Measurements from ENCODE around the gene CNTN4.

The CNTN4 gene

DNA sequence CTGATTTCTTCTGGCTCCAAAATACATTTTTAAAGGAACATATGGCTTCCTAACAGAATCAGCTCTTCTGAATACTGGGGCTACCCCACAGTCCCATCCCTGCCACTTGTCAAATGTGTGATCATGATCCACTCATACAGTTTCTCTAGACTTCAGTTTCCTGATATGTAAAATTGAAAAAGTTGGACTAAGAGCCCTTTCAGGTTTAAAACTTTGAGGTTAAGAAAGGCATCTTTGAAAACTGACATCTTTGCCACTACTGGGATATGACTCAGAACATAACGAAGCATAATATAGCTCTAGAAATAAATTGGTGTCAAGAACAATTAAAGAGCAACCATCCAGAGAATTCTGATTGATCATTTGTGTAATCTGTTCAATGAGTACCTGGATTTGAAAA, 763.3 kb downstream of the CNTN4 start:
- no peaks in the 10 kb centered on the region for H3K27me3 ChIP-seq (ENCODE audit: insufficient read depth, low read length)
- no peak overlapping the region for H3K9ac ChIP-seq (ENCODE audit: low read length)
- H3K9me3 ChIP-seq (ENCODE audit: low read length): no peaks in the 10 kb centered on the region
- H3K36me3 ChIP-seq (ENCODE audit: insufficient read depth, low read length): no peaks in the 10 kb centered on the region
- H3K27ac ChIP-seq (ENCODE audit: low read depth, low read length, poor library complexity, severe bottlenecking): no peak overlapping the region
- no peaks in the 10 kb centered on the region for H3F3A ChIP-seq (ENCODE audit: insufficient read depth, low read length)
- H3K4me1 ChIP-seq (ENCODE audit: insufficient read depth, low read length, severe bottlenecking): no peaks in the 10 kb centered on the region
- no peak overlapping the region for H3K4me2 ChIP-seq (ENCODE audit: low read length)
- no peak for TF ChIP-seq EZH2 (IDR thresholded peaks at IDR 0.05; ENCODE audit: borderline replicate concordance, low read length)
- no peaks in the 10 kb centered on the region for H3K9me2 ChIP-seq (ENCODE audit: low read depth, low read length)
- no peaks in the 10 kb centered on the region for H4K20me1 ChIP-seq (ENCODE audit: insufficient read depth, low read length)
- H3K79me2 ChIP-seq (ENCODE audit: insufficient read depth, low read length): no peaks in the 10 kb centered on the region
- H2AFZ ChIP-seq (ENCODE audit: low read length): no peak overlapping the region
- H3K4me3 ChIP-seq (ENCODE audit: low read depth, low read length, poor library complexity, severe bottlenecking): no peak overlapping the region

DNA sequence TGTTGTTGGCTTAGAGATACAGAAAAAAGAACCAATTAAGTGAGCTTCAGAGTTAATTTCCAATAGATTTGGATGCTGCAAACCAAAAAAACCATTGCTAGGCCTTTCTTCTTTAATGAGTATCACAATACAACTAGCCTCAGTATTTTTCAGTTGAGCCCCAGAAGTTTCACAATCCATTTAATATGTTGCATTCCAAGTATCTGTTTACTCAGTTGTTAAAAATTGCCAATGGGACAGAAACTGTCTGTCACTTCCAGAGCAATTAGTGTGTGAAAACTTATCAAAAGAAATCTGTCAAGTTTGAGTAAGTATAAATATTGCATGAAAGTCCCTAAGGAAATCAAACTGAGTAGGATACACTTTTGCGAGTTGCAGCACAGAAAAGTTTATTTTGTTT, 763.7 kb downstream of the CNTN4 start:
- no peak overlapping the region for H3K4me2 ChIP-seq (ENCODE audit: low read length)
- no peaks in the 10 kb centered on the region for H3K4me1 ChIP-seq (ENCODE audit: insufficient read depth, low read length, severe bottlenecking)
- H3K9me2 ChIP-seq (ENCODE audit: low read depth, low read length): no peaks in the 10 kb centered on the region
- H3K36me3 ChIP-seq (ENCODE audit: insufficient read depth, low read length): no peaks in the 10 kb centered on the region
- H3F3A ChIP-seq (ENCODE audit: insufficient read depth, low read length): no peaks in the 10 kb centered on the region
- no peaks in the 10 kb centered on the region for H4K20me1 ChIP-seq (ENCODE audit: insufficient read depth, low read length)
- H3K9me3 ChIP-seq (ENCODE audit: low read length): no peaks in the 10 kb centered on the region
- no peaks in the 10 kb centered on the region for H3K27me3 ChIP-seq (ENCODE audit: insufficient read depth, low read length)
- H3K4me3 ChIP-seq (ENCODE audit: low read depth, low read length, poor library complexity, severe bottlenecking): no peak overlapping the region
- H2AFZ ChIP-seq (ENCODE audit: low read length): no peak overlapping the region
- H3K9ac ChIP-seq (ENCODE audit: low read length): no peak overlapping the region
- TF ChIP-seq, protein P1, sequence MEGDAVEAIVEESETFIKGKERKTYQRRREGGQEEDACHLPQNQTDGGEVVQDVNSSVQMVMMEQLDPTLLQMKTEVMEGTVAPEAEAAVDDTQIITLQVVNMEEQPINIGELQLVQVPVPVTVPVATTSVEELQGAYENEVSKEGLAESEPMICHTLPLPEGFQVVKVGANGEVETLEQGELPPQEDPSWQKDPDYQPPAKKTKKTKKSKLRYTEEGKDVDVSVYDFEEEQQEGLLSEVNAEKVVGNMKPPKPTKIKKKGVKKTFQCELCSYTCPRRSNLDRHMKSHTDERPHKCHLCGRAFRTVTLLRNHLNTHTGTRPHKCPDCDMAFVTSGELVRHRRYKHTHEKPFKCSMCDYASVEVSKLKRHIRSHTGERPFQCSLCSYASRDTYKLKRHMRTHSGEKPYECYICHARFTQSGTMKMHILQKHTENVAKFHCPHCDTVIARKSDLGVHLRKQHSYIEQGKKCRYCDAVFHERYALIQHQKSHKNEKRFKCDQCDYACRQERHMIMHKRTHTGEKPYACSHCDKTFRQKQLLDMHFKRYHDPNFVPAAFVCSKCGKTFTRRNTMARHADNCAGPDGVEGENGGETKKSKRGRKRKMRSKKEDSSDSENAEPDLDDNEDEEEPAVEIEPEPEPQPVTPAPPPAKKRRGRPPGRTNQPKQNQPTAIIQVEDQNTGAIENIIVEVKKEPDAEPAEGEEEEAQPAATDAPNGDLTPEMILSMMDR (IDR thresholded peaks at IDR 0.05; ENCODE audit: low read length): no peak
- no peak for TF ChIP-seq EZH2 (IDR thresholded peaks at IDR 0.05; ENCODE audit: borderline replicate concordance, low read length)
- no peak overlapping the region for H3K27ac ChIP-seq (ENCODE audit: low read depth, low read length, poor library complexity, severe bottlenecking)
- no peaks in the 10 kb centered on the region for H3K79me2 ChIP-seq (ENCODE audit: insufficient read depth, low read length)

DNA sequence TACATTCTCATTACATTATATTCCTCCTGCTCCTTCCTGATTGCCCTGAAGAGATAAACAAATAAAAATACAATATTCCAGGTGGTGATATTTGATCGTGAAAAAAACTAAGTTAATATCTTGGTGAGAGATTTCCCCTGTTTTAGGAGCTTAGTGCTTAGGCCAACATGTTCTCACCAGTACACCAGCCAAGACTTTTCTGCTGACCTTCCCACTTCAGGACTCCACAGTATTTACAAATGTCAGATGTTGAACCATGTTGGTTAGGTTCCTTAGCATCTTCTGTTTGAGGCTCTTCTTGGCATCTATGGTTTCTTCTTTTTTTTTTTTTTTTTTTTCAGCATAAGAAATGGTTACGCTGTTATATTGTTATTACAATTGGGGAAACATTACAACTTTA, 764.5 kb downstream of the CNTN4 start:
- H3K9me3 ChIP-seq (ENCODE audit: low read length): no peaks in the 10 kb centered on the region
- H3K4me2 ChIP-seq (ENCODE audit: low read length): no peak overlapping the region
- no peak overlapping the region for H2AFZ ChIP-seq (ENCODE audit: low read length)
- H3K9ac ChIP-seq (ENCODE audit: low read length): no peak overlapping the region
- H3F3A ChIP-seq (ENCODE audit: insufficient read depth, low read length): no peaks in the 10 kb centered on the region
- no peak overlapping the region for H3K4me3 ChIP-seq (ENCODE audit: low read depth, low read length, poor library complexity, severe bottlenecking)
- H3K4me1 ChIP-seq (ENCODE audit: insufficient read depth, low read length, severe bottlenecking): no peaks in the 10 kb centered on the region
- H3K79me2 ChIP-seq (ENCODE audit: insufficient read depth, low read length): no peaks in the 10 kb centered on the region
- H3K27me3 ChIP-seq (ENCODE audit: insufficient read depth, low read length): no peaks in the 10 kb centered on the region
- H3K27ac ChIP-seq (ENCODE audit: low read depth, low read length, poor library complexity, severe bottlenecking): no peak overlapping the region
- H3K36me3 ChIP-seq (ENCODE audit: insufficient read depth, low read length): no peaks in the 10 kb centered on the region
- TF ChIP-seq, protein P1 (IDR thresholded peaks at IDR 0.05; ENCODE audit: low read length): no peak
- H4K20me1 ChIP-seq (ENCODE audit: insufficient read depth, low read length): no peaks in the 10 kb centered on the region
- no peaks in the 10 kb centered on the region for H3K9me2 ChIP-seq (ENCODE audit: low read depth, low read length)

DNA sequence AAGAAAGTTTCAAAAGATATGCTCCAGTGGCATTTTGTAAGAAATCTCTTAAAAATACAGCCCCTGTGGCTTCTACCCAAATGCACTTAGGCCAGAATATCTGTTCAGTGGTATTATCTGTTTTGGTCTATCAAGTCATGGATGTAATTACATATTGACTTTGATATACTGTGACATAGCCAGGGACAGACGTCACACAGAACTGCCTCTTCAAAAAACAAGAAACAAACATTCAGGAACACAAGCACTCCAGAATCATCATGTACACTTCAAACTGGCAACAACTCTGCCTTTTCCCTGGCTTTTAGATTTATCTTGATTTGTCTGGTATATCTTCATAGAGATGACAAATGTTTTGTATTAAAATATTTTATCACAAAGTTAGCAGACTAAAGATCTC, 771.2 kb downstream of the CNTN4 start:
- H3K27me3 ChIP-seq (ENCODE audit: insufficient read depth, low read length): no peaks in the 10 kb centered on the region; the same call in 1 of the 2 replicates
- H3K9ac ChIP-seq (ENCODE audit: low read length): no peak overlapping the region
- TF ChIP-seq EZH2 (IDR thresholded peaks at IDR 0.05; ENCODE audit: borderline replicate concordance, low read length): no peak
- TF ChIP-seq, protein P1 (IDR thresholded peaks at IDR 0.05; ENCODE audit: low read length): no peak
- no peaks in the 10 kb centered on the region for H3K4me1 ChIP-seq (ENCODE audit: insufficient read depth, low read length, severe bottlenecking)
- H3K4me3 ChIP-seq (ENCODE audit: low read depth, low read length, poor library complexity, severe bottlenecking): no peak overlapping the region
- H2AFZ ChIP-seq (ENCODE audit: low read length): no peak overlapping the region
- no peaks in the 10 kb centered on the region for H3K36me3 ChIP-seq (ENCODE audit: insufficient read depth, low read length)
- H3K27ac ChIP-seq (ENCODE audit: low read depth, low read length, poor library complexity, severe bottlenecking): no peak overlapping the region
- no peak overlapping the region for H3K4me2 ChIP-seq (ENCODE audit: low read length)
- H4K20me1 ChIP-seq (ENCODE audit: insufficient read depth, low read length): no peaks in the 10 kb centered on the region
- no peaks in the 10 kb centered on the region for H3F3A ChIP-seq (ENCODE audit: insufficient read depth, low read length)
- H3K9me3 ChIP-seq (ENCODE audit: low read length): no peaks in the 10 kb centered on the region
- no peaks in the 10 kb centered on the region for H3K79me2 ChIP-seq (ENCODE audit: insufficient read depth, low read length)
- no peaks in the 10 kb centered on the region for H3K9me2 ChIP-seq (ENCODE audit: low read depth, low read length)
